Kidney tubule cell (primary cell): ENCODE data around the gene HIPK3.
A peak's percentile ranks its signal among the peaks of the same experiment; 100 is the strongest.
"Not testable (repeated sequence)": the region's sequence is repeated elsewhere in the genome, so short reads cannot be mapped to it uniquely, and the experiment has no call there.

ENCODE experiments used
- DNase-seq: peaks from one replicate; pipeline ENCODE4 v3.0.0-alpha.2; 2018; ENCODE audit warnings: low spot score

Gene HIPK3

GRCh38 chr11:33259869-33260268 is 2.7 kb downstream of the HIPK3 start:
- DNase-seq = no peak

- not testable (repeated sequence) for DNase-seq
These were observed 4.2 kb downstream of the HIPK3 start for GRCh38 chr11:33261350-33261749.

- peak; percentile 30 for DNase-seq
These were observed 4.9 kb downstream of the HIPK3 start for GRCh38 chr11:33262011-33262645.

- no peak for DNase-seq
These were observed 6.4 kb downstream of the HIPK3 start for GRCh38 chr11:33263549-33263948.

GRCh38 chr11:33264926-33265325 is 7.7 kb downstream of the HIPK3 start:
- DNase-seq = no peak

GRCh38 chr11:33266393-33267215 is 9.4 kb downstream of the HIPK3 start:
- DNase-seq = peak; percentile 30

GRCh38 chr11:33268945-33269540 is 11.9 kb downstream of the HIPK3 start:
- DNase-seq = peak; percentile 26

- no peak for DNase-seq
These were observed 12.6 kb downstream of the HIPK3 start for GRCh38 chr11:33269822-33270221.

GRCh38 chr11:33271059-33271458 is 13.9 kb downstream of the HIPK3 start:
- DNase-seq = no peak

- no peak for DNase-seq
These were observed 15.3 kb downstream of the HIPK3 start for GRCh38 chr11:33272338-33273107.

- no peak for DNase-seq
These were observed 16.5 kb downstream of the HIPK3 start for GRCh38 chr11:33273656-33274055.

- no peak for DNase-seq
These were observed 23.2 kb downstream of the HIPK3 start for GRCh38 chr11:33280411-33280810.

GRCh38 chr11:33281758-33282157 is 24.6 kb downstream of the HIPK3 start:
- no peak for DNase-seq

GRCh38 chr11:33284818-33285217 is 27.6 kb downstream of the HIPK3 start:
- DNase-seq = no peak

GRCh38 chr11:33290319-33290718 is 33.1 kb downstream of the HIPK3 start:
- DNase-seq = no peak

GRCh38 chr11:33291004-33291777 is 34.0 kb downstream of the HIPK3 start:
- DNase-seq = no peak

- no peak for DNase-seq
These were observed 35.1 kb downstream of the HIPK3 start for GRCh38 chr11:33292311-33292710.

GRCh38 chr11:33294224-33294623 is 37.0 kb downstream of the HIPK3 start:
- DNase-seq = no peak

- DNase-seq = no peak
These were observed 37.6 kb downstream of the HIPK3 start for GRCh38 chr11:33294797-33295196.

- DNase-seq = no peak
These were observed 39.5 kb downstream of the HIPK3 start for GRCh38 chr11:33296695-33297094.

GRCh38 chr11:33303541-33303940 is 46.4 kb downstream of the HIPK3 start:
- no peak for DNase-seq

- DNase-seq = not testable (repeated sequence)
These were observed 49.6 kb downstream of the HIPK3 start for GRCh38 chr11:33306821-33307220.
